GM19395 (cell line): ENCODE data around the gene BAG5.
"Not testable (repeated sequence)": the region's sequence is repeated elsewhere in the genome, so short reads cannot be mapped to it uniquely, and the experiment has no call there.

Experiments used
- ATAC-seq: cut with Tn5 transposase; IDR thresholded peaks from one replicate; pipeline ENCODE4 v1.9.1; 2021; ENCODE audit warnings: mild to moderate bottlenecking, moderate library complexity; ENCODE audit not compliant: unreplicated experiment

BAG5 gene

GRCh38 chr14:103535081-103535890 is 27.2 kb downstream of the BAG5 start:
- ATAC-seq, result no peak

GRCh38 chr14:103534576-103535061 is 27.8 kb downstream of the BAG5 start:
- no peak for ATAC-seq

GRCh38 chr14:103533999-103534575 is 28.4 kb downstream of the BAG5 start:
- ATAC-seq, result no peak

- no peak for ATAC-seq
These were observed 29.1 kb downstream of the BAG5 start for GRCh38 chr14:103533137-103533998.

- no peak for ATAC-seq
These were observed 30.0 kb downstream of the BAG5 start for GRCh38 chr14:103532216-103533136.

GRCh38 chr14:103531421-103532215 is 30.8 kb downstream of the BAG5 start:
- ATAC-seq, result no peak

- no peak for ATAC-seq
These were observed 31.6 kb downstream of the BAG5 start for GRCh38 chr14:103530831-103531230.

GRCh38 chr14:103530390-103530789 is 32.1 kb downstream of the BAG5 start:
- no peak for ATAC-seq

- no peak for ATAC-seq
These were observed 32.8 kb downstream of the BAG5 start for GRCh38 chr14:103529383-103530365.

GRCh38 chr14:103528587-103529382 is 33.7 kb downstream of the BAG5 start, which contains the start of gene TRMT61A:
Gene TRMT61A (plus strand): TSS chr14:103529196. CDS start chr14:103529979, 783 bp downstream.
- no peak for ATAC-seq

GRCh38 chr14:103528146-103528586 is 34.3 kb downstream of the BAG5 start:
- ATAC-seq, result no peak

GRCh38 chr14:103527408-103528145 is 34.9 kb downstream of the BAG5 start:
- ATAC-seq, result peak; percentile 61

- ATAC-seq, result no peak
These were observed 35.6 kb downstream of the BAG5 start for GRCh38 chr14:103526914-103527248.

GRCh38 chr14:103526247-103526913 is 36.1 kb downstream of the BAG5 start:
- ATAC-seq, result no peak

GRCh38 chr14:103525430-103526246 is 36.8 kb downstream of the BAG5 start:
- ATAC-seq, result not testable (repeated sequence)
